Erythroblast (primary cell): Measurements from ENCODE around the gene INPP4A.

Experiments used
- GATA1 ChIP-seq: IDR thresholded peaks from 2 replicates; pipeline ENCODE4 v1.6.1; 2011; ENCODE audit warnings: low read depth, mild to moderate bottlenecking, control low read depth, low read length, moderate library complexity
- POLR2A ChIP-seq: IDR thresholded peaks from 2 replicates; pipeline ENCODE4 v1.6.1; 2011; ENCODE audit warnings: mild to moderate bottlenecking, low read length

DNA sequence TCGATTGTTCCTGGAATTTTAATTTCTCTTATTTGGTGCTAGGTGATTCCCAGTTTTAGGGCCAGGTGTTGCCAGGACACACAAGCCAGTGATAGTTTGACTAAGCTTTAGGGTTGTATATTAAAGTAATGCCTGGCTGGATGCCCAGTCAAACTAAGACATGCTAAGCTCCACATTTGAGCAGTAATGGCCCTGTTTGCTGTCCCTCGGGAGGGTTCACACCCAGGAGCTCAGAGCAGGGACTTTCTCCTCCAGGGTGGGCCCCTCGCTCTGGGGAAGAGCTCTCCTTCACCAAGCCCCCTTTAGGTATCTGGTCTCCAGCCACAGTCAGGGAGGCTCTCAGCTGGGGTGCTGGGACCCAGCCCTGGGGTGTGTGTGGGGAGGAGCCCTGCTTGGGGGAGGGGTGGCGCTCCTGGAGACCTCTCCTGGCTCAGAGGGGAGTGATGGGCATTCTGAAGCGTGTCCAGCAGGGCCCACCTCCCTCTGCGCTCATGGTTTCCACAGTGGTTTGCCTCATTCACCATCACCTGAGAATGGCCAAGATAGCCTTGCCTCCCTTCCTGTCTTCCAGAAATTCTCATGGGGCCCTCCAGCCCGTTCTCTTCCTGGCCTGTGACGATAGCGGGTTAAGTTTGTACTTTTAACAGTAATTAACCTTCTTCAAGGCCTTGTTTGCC, 31.7 kb downstream of the INPP4A start:
- TF ChIP-seq POLR2A (no peak), GATA1 (no peak)
